ENCODE results near the gene CREB1.

Gene CREB1

GRCh38 chr2:207600231-207600630, 70.5 kb downstream of the CREB1 start:
- H3K36me3 ChIP-seq (ENCODE audit: control insufficient read depth in 4 of 4, insufficient read depth in 4 of 4, low read length in 3 of 4), result peaks cover 9 to 26% (median 13%) of the 10 kb centered on the region in 4 experiments
- DNase-seq, result no peak
- no peaks in the 10 kb centered on the region for H3K9me3 ChIP-seq (ENCODE audit: control extremely low read depth in 1 of 5, control insufficient read depth in 4 of 5, insufficient read depth in 2 of 5, low read depth in 1 of 5, low read length in 4 of 5)
- H3K27me3 ChIP-seq (replicated peaks in 2 of 5; ENCODE audit: control insufficient read depth in 4 of 5, insufficient read depth in 5 of 5, low read length in 4 of 5), result no peaks in the 10 kb centered on the region
- ChIA-PET CTCF (interaction anchor here (0.7 to 1.6 kb wide), 2 partner anchors 13 to 132 kb away, joined by 3 read pairs; no protein-coding TSS in a partner anchor), POLR2A (no interaction called here)
- peaks cover 0 to 4% (median 0%) of the 10 kb centered on the region in 4 experiments for H3K4me1 ChIP-seq (ENCODE audit: control extremely low read depth in 1 of 4, control insufficient read depth in 4 of 4, insufficient read depth in 4 of 4, low read length in 3 of 4)
- no peak overlapping the region for H3K27ac ChIP-seq (ENCODE audit: insufficient read depth in 1 of 2, low read depth in 1 of 2, low read length in 2 of 2, poor library complexity in 1 of 2, severe bottlenecking in 2 of 2)
- H3K4me3 ChIP-seq (ENCODE audit: control insufficient read depth in 1 of 7, extremely low read depth in 1 of 7, insufficient read depth in 4 of 7, low read depth in 2 of 7, low read length in 6 of 7), result no peak overlapping the region

GRCh38 chr2:207601774-207602173, 72.0 kb downstream of the CREB1 start:
- no peak for DNase-seq
- ChIA-PET CTCF (interaction anchor here (1.0 to 1.2 kb wide), 2 partner anchors 20 to 133 kb away, joined by 3 to 4 read pairs; no protein-coding TSS in a partner anchor), POLR2A (no interaction called here)
- no peak overlapping the region for H3K27ac ChIP-seq (ENCODE audit: insufficient read depth in 1 of 2, low read depth in 1 of 2, low read length in 2 of 2, poor library complexity in 1 of 2, severe bottlenecking in 2 of 2)
- no peak overlapping the region for H3K4me3 ChIP-seq (ENCODE audit: control insufficient read depth in 1 of 7, extremely low read depth in 1 of 7, insufficient read depth in 4 of 7, low read depth in 2 of 7, low read length in 6 of 7)
- WGBS (ENCODE audit: insufficient coverage), result 100% methylated on average over 1 of the region's 1 CpG
- H3K4me1 ChIP-seq (ENCODE audit: control extremely low read depth in 1 of 4, control insufficient read depth in 4 of 4, insufficient read depth in 4 of 4, low read length in 3 of 4), result peaks cover 0 to 4% (median 0%) of the 10 kb centered on the region in 4 experiments
- peaks cover 11 to 16% (median 13%) of the 10 kb centered on the region in 4 experiments for H3K36me3 ChIP-seq (ENCODE audit: control insufficient read depth in 4 of 4, insufficient read depth in 4 of 4, low read length in 3 of 4)
- no peaks in the 10 kb centered on the region for H3K27me3 ChIP-seq (replicated peaks in 2 of 5; ENCODE audit: control insufficient read depth in 4 of 5, insufficient read depth in 5 of 5, low read length in 4 of 5)
- H3K9me3 ChIP-seq (ENCODE audit: control extremely low read depth in 1 of 5, control insufficient read depth in 4 of 5, insufficient read depth in 2 of 5, low read depth in 1 of 5, low read length in 4 of 5), result no peaks in the 10 kb centered on the region

- WGBS (ENCODE audit: insufficient coverage), result no CpG with 5 or more reads among the region's 2 CpGs
- H3K27me3 ChIP-seq (replicated peaks in 2 of 5; ENCODE audit: control insufficient read depth in 4 of 5, insufficient read depth in 5 of 5, low read length in 4 of 5), result no peaks in the 10 kb centered on the region
- ChIA-PET CTCF (interaction anchor here (1.1 to 1.2 kb wide), 2 partner anchors 23 to 99 kb away, joined by 3 to 4 read pairs; no protein-coding TSS in a partner anchor), POLR2A (no interaction called here)
- H3K9me3 ChIP-seq (ENCODE audit: control extremely low read depth in 1 of 5, control insufficient read depth in 4 of 5, insufficient read depth in 2 of 5, low read depth in 1 of 5, low read length in 4 of 5), result no peaks in the 10 kb centered on the region
- H3K27ac ChIP-seq (ENCODE audit: insufficient read depth in 1 of 2, low read depth in 1 of 2, low read length in 2 of 2, poor library complexity in 1 of 2, severe bottlenecking in 2 of 2), result no peak overlapping the region
- no peak overlapping the region for H3K4me3 ChIP-seq (ENCODE audit: control insufficient read depth in 1 of 7, extremely low read depth in 1 of 7, insufficient read depth in 4 of 7, low read depth in 2 of 7, low read length in 6 of 7)
- peaks cover 0 to 4% (median 0%) of the 10 kb centered on the region in 4 experiments for H3K4me1 ChIP-seq (ENCODE audit: control extremely low read depth in 1 of 4, control insufficient read depth in 4 of 4, insufficient read depth in 4 of 4, low read length in 3 of 4)
- peaks cover 7 to 18% (median 11%) of the 10 kb centered on the region in 4 experiments for H3K36me3 ChIP-seq (ENCODE audit: control insufficient read depth in 4 of 4, insufficient read depth in 4 of 4, low read length in 3 of 4)
- DNase-seq, result no peak
These were observed 73.7 kb downstream of the CREB1 start for GRCh38 chr2:207603486-207603885.

- Histone ChIP-seq H3K9me3 (ENCODE audit: control extremely low read depth in 1 of 5, control insufficient read depth in 4 of 5, insufficient read depth in 2 of 5, low read depth in 1 of 5, low read length in 4 of 5) (no peaks in the 10 kb centered on the region), H3K4me1 (ENCODE audit: control extremely low read depth in 1 of 4, control insufficient read depth in 4 of 4, insufficient read depth in 4 of 4, low read length in 3 of 4) (peaks cover 0 to 4% (median 0%) of the 10 kb centered on the region in 4 experiments), H3K36me3 (ENCODE audit: control insufficient read depth in 4 of 4, insufficient read depth in 4 of 4, low read length in 3 of 4) (peaks cover 2 to 23% (median 11%) of the 10 kb centered on the region in 4 experiments), H3K4me3 (ENCODE audit: control insufficient read depth in 1 of 7, extremely low read depth in 1 of 7, insufficient read depth in 4 of 7, low read depth in 2 of 7, low read length in 6 of 7) (no peak overlapping the region), H3K27ac (ENCODE audit: insufficient read depth in 1 of 2, low read depth in 1 of 2, low read length in 2 of 2, poor library complexity in 1 of 2, severe bottlenecking in 2 of 2) (no peak overlapping the region), H3K27me3 (replicated peaks in 2 of 5; ENCODE audit: control insufficient read depth in 4 of 5, insufficient read depth in 5 of 5, low read length in 4 of 5) (no peaks in the 10 kb centered on the region)
- ChIA-PET CTCF (interaction anchor here (0.7 to 1.4 kb wide), 2 partner anchors 10 to 14 kb away, joined by 3 read pairs; no protein-coding TSS in a partner anchor), POLR2A (no interaction called here)
- DNase-seq, result no peak
- WGBS (ENCODE audit: insufficient coverage), result 100% methylated on average over 4 of the region's 7 CpGs
These were observed 76.6 kb downstream of the CREB1 start for GRCh38 chr2:207606399-207606798.

GRCh38 chr2:207606829-207607228, 77.1 kb downstream of the CREB1 start:
- no peaks in the 10 kb centered on the region for H3K9me3 ChIP-seq (ENCODE audit: control extremely low read depth in 1 of 5, control insufficient read depth in 4 of 5, insufficient read depth in 2 of 5, low read depth in 1 of 5, low read length in 4 of 5)

GRCh38 chr2:207612714-207613113, 83.0 kb downstream of the CREB1 start:
- CTCF ChIA-PET, result interaction anchor here (0.6 to 1.3 kb wide), 3 partner anchors 8 to 13 kb away, joined by 3 read pairs; no protein-coding TSS in a partner anchor
- H3K36me3 ChIP-seq (ENCODE audit: control insufficient read depth in 4 of 4, insufficient read depth in 4 of 4, low read length in 3 of 4), result peaks cover 10 to 59% (median 19%) of the 10 kb centered on the region in 4 experiments
- no peak overlapping the region for H3K4me3 ChIP-seq (ENCODE audit: control insufficient read depth in 1 of 7, extremely low read depth in 1 of 7, insufficient read depth in 4 of 7, low read depth in 2 of 7, low read length in 6 of 7)
- no peaks in the 10 kb centered on the region for H3K4me1 ChIP-seq (ENCODE audit: control extremely low read depth in 1 of 4, control insufficient read depth in 4 of 4, insufficient read depth in 4 of 4, low read length in 3 of 4)
- H3K9me3 ChIP-seq (ENCODE audit: control extremely low read depth in 1 of 5, control insufficient read depth in 4 of 5, insufficient read depth in 2 of 5, low read depth in 1 of 5, low read length in 4 of 5), result no peaks in the 10 kb centered on the region
- POLR2A ChIA-PET, result interaction anchor here (0.6 kb wide), 1 partner anchor 14 kb away, joined by 3 read pairs; no protein-coding TSS in a partner anchor
- no peak overlapping the region for H3K27ac ChIP-seq (ENCODE audit: insufficient read depth in 1 of 2, low read depth in 1 of 2, low read length in 2 of 2, poor library complexity in 1 of 2, severe bottlenecking in 2 of 2)
- no peaks in the 10 kb centered on the region for H3K27me3 ChIP-seq (replicated peaks in 2 of 5; ENCODE audit: control insufficient read depth in 4 of 5, insufficient read depth in 5 of 5, low read length in 4 of 5)
- DNase-seq, result no peak
- WGBS (ENCODE audit: insufficient coverage), result 100% methylated on average over 1 of the region's 4 CpGs

More at GRCh38 chr2:207606829-207607228, 77.1 kb downstream of the CREB1 start:
- POLR2A ChIA-PET, result no interaction called here
- Histone ChIP-seq H3K27ac (ENCODE audit: insufficient read depth in 1 of 2, low read depth in 1 of 2, low read length in 2 of 2, poor library complexity in 1 of 2, severe bottlenecking in 2 of 2) (no peak overlapping the region), H3K36me3 (ENCODE audit: control insufficient read depth in 4 of 4, insufficient read depth in 4 of 4, low read length in 3 of 4) (peaks cover 2 to 23% (median 11%) of the 10 kb centered on the region in 4 experiments), H3K4me1 (ENCODE audit: control extremely low read depth in 1 of 4, control insufficient read depth in 4 of 4, insufficient read depth in 4 of 4, low read length in 3 of 4) (peaks cover 0 to 4% (median 0%) of the 10 kb centered on the region in 4 experiments), H3K4me3 (ENCODE audit: control insufficient read depth in 1 of 7, extremely low read depth in 1 of 7, insufficient read depth in 4 of 7, low read depth in 2 of 7, low read length in 6 of 7) (no peak overlapping the region), H3K27me3 (replicated peaks in 2 of 5; ENCODE audit: control insufficient read depth in 4 of 5, insufficient read depth in 5 of 5, low read length in 4 of 5) (no peaks in the 10 kb centered on the region)
- CTCF ChIA-PET, result interaction anchor here (0.7 to 2.3 kb wide), 3 partner anchors 10 to 18 kb away, joined by 3 to 7 read pairs (median 3); partner anchors contain the start of gene METTL21A
- WGBS (ENCODE audit: insufficient coverage), result 80% methylated on average over 1 of the region's 5 CpGs
- DNase-seq, result no peak

- CTCF ChIA-PET, result interaction anchor here (0.8 to 4.3 kb wide), 2 partner anchors 11 to 63 kb away, joined by 3 to 13 read pairs; partner anchors contain the start of gene METTL21A
- peaks cover 9 to 15% (median 12%) of the 10 kb centered on the region in 4 experiments for H3K4me1 ChIP-seq (ENCODE audit: control extremely low read depth in 1 of 4, control insufficient read depth in 4 of 4, insufficient read depth in 4 of 4, low read length in 3 of 4)
- H3K9me3 ChIP-seq (ENCODE audit: control extremely low read depth in 1 of 5, control insufficient read depth in 4 of 5, insufficient read depth in 2 of 5, low read depth in 1 of 5, low read length in 4 of 5), result no peaks in the 10 kb centered on the region
- no peaks in the 10 kb centered on the region for H3K27me3 ChIP-seq (replicated peaks in 2 of 5; ENCODE audit: control insufficient read depth in 4 of 5, insufficient read depth in 5 of 5, low read length in 4 of 5)
- H3K27ac ChIP-seq (ENCODE audit: insufficient read depth in 1 of 2, low read depth in 1 of 2, low read length in 2 of 2, poor library complexity in 1 of 2, severe bottlenecking in 2 of 2), result no peak overlapping the region
- peaks cover 10 to 55% (median 21%) of the 10 kb centered on the region in 4 experiments for H3K36me3 ChIP-seq (ENCODE audit: control insufficient read depth in 4 of 4, insufficient read depth in 4 of 4, low read length in 3 of 4)
- H3K4me3 ChIP-seq (ENCODE audit: control insufficient read depth in 1 of 7, extremely low read depth in 1 of 7, insufficient read depth in 4 of 7, low read depth in 2 of 7, low read length in 6 of 7), result no peak overlapping the region
- POLR2A ChIA-PET, result no interaction called here
- WGBS (ENCODE audit: insufficient coverage), result 100% methylated on average over 1 of the region's 2 CpGs
- no peak for DNase-seq
These were observed 85.1 kb downstream of the CREB1 start for GRCh38 chr2:207614824-207615223.
